Measurements from ENCODE around the gene RFC5.

RFC5 gene

DNA sequence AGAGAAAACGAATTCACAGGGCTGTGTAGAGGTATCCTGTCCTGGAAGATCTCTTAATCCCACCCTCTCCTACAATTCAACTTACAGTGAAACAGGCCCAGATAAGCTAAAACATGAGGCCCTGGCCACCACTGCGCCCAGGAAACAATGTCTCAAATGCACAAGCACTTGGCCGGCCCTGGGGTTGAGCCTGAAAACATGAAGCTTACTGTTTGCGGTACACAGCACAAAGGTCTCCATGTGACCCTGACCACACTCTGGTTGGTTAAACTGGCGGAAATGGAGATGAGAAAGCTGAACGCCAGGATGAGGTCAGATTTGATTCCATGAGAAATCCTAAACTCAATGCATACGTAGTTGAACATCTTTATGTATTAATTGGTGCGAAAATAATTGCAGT, 28.1 kb downstream of the RFC5 start:
- no peaks in the 10 kb centered on the region for H3K4me1 ChIP-seq (ENCODE audit: control insufficient read depth in 2 of 2, insufficient read depth in 2 of 2, low read length in 2 of 2)
- H3K27ac ChIP-seq (ENCODE audit: low read depth in 2 of 2, low read length in 2 of 2), result no peak overlapping the region
- no peaks in the 10 kb centered on the region for H3K9me3 ChIP-seq (ENCODE audit: control insufficient read depth in 2 of 2, low read length in 2 of 2)
- no peak overlapping the region for H3K9ac ChIP-seq (ENCODE audit: low read depth in 1 of 2, low read length in 2 of 2)
- no peaks in the 10 kb centered on the region for H3K27me3 ChIP-seq (ENCODE audit: control insufficient read depth in 2 of 2, insufficient read depth in 2 of 2, low read length in 2 of 2)
- no peak overlapping the region for H3K4me3 ChIP-seq (ENCODE audit: low read length in 2 of 2)
- H3K36me3 ChIP-seq (ENCODE audit: control insufficient read depth in 2 of 2, insufficient read depth in 2 of 2, low read length in 2 of 2), result peaks cover 48 to 56% of the 10 kb centered on the region in 2 donors

DNA sequence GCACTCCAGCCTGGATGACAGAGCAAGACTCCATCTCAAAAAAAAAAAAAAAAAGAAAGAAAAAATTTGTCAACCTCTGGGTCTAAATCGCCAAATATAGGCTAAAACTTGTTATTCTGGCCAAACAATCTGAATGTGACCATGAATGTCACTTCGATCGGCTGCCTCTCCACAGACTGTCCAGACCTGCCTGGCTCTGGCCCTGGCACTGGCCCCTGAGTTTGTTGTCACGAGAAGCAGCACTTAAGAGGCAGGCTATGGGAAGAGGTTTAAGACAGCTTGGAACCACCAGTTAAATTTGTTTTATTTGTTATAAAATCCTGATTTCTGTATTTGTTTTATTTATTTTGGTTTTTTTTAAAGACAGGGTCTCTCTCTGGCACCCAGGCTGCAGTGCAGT, 29.9 kb downstream of the RFC5 start:
- Histone ChIP-seq H3K4me1 (ENCODE audit: control insufficient read depth in 2 of 2, insufficient read depth in 2 of 2, low read length in 2 of 2) (no peaks in the 10 kb centered on the region), H3K9me3 (ENCODE audit: control insufficient read depth in 2 of 2, low read length in 2 of 2) (no peaks in the 10 kb centered on the region), H3K27ac (ENCODE audit: low read depth in 2 of 2, low read length in 2 of 2) (no peak overlapping the region), H3K9ac (ENCODE audit: low read depth in 1 of 2, low read length in 2 of 2) (no peak overlapping the region), H3K27me3 (ENCODE audit: control insufficient read depth in 2 of 2, insufficient read depth in 2 of 2, low read length in 2 of 2) (no peaks in the 10 kb centered on the region), H3K4me3 (ENCODE audit: low read length in 2 of 2) (no peak overlapping the region), H3K36me3 (ENCODE audit: control insufficient read depth in 2 of 2, insufficient read depth in 2 of 2, low read length in 2 of 2) (peaks cover 43 to 48% of the 10 kb centered on the region in 2 donors)

GRCh38 chr12:118050972-118051910, 34.7 kb downstream of the RFC5 start:
- H3K9ac ChIP-seq (ENCODE audit: low read depth in 1 of 2, low read length in 2 of 2), result no peak overlapping the region
- no peak overlapping the region for H3K27ac ChIP-seq (ENCODE audit: low read depth in 2 of 2, low read length in 2 of 2)
- no peaks in the 10 kb centered on the region for H3K27me3 ChIP-seq (ENCODE audit: control insufficient read depth in 2 of 2, insufficient read depth in 2 of 2, low read length in 2 of 2)
- H3K4me1 ChIP-seq (ENCODE audit: control insufficient read depth in 2 of 2, insufficient read depth in 2 of 2, low read length in 2 of 2), result peaks cover 13 to 25% of the 10 kb centered on the region in 2 donors
- no peak overlapping the region for H3K4me3 ChIP-seq (ENCODE audit: low read length in 2 of 2)
- no peaks in the 10 kb centered on the region for H3K9me3 ChIP-seq (ENCODE audit: control insufficient read depth in 2 of 2, low read length in 2 of 2)
- peaks cover 14 to 17% of the 10 kb centered on the region in 2 donors for H3K36me3 ChIP-seq (ENCODE audit: control insufficient read depth in 2 of 2, insufficient read depth in 2 of 2, low read length in 2 of 2)

- Histone ChIP-seq H3K4me3 (ENCODE audit: low read length in 2 of 2) (peak overlapping the region; percentile 53 to 56), H3K4me1 (ENCODE audit: control insufficient read depth in 2 of 2, insufficient read depth in 2 of 2, low read length in 2 of 2) (peaks cover 13 to 28% of the 10 kb centered on the region in 2 donors), H3K9me3 (ENCODE audit: control insufficient read depth in 2 of 2, low read length in 2 of 2) (no peaks in the 10 kb centered on the region), H3K27me3 (ENCODE audit: control insufficient read depth in 2 of 2, insufficient read depth in 2 of 2, low read length in 2 of 2) (no peaks in the 10 kb centered on the region), H3K27ac (ENCODE audit: low read depth in 2 of 2, low read length in 2 of 2) (peak overlapping the region; percentile 79 to 88), H3K36me3 (ENCODE audit: control insufficient read depth in 2 of 2, insufficient read depth in 2 of 2, low read length in 2 of 2) (peaks cover 10 to 17% of the 10 kb centered on the region in 2 donors), H3K9ac (ENCODE audit: low read depth in 1 of 2, low read length in 2 of 2) (peak overlapping the region; percentile 64 to 65)
These were observed 36.0 kb downstream of the RFC5 start for GRCh38 chr12:118052324-118053070.

GRCh38 chr12:118053071-118053985, 36.8 kb downstream of the RFC5 start:
- Histone ChIP-seq H3K4me1 (ENCODE audit: control insufficient read depth in 2 of 2, insufficient read depth in 2 of 2, low read length in 2 of 2) (peaks cover 13 to 28% of the 10 kb centered on the region in 2 donors), H3K27me3 (ENCODE audit: control insufficient read depth in 2 of 2, insufficient read depth in 2 of 2, low read length in 2 of 2) (no peaks in the 10 kb centered on the region), H3K9ac (ENCODE audit: low read depth in 1 of 2, low read length in 2 of 2) (peak overlapping the region; percentile 34 to 54), H3K4me3 (ENCODE audit: low read length in 2 of 2) (peak overlapping the region; percentile 31 to 53), H3K9me3 (ENCODE audit: control insufficient read depth in 2 of 2, low read length in 2 of 2) (no peaks in the 10 kb centered on the region), H3K27ac (ENCODE audit: low read depth in 2 of 2, low read length in 2 of 2) (peak overlapping the region; percentile 79 to 88), H3K36me3 (ENCODE audit: control insufficient read depth in 2 of 2, insufficient read depth in 2 of 2, low read length in 2 of 2) (peaks cover 10 to 13% of the 10 kb centered on the region in 2 donors)

- H3K4me1 ChIP-seq (ENCODE audit: control insufficient read depth in 2 of 2, insufficient read depth in 2 of 2, low read length in 2 of 2), result peaks cover 19 to 41% of the 10 kb centered on the region in 2 donors
- H3K27ac ChIP-seq (ENCODE audit: low read depth in 2 of 2, low read length in 2 of 2), result no peak overlapping the region
These were observed 38.6 kb downstream of the RFC5 start for GRCh38 chr12:118055144-118055557.

GRCh38 chr12:118055865-118056773, 39.6 kb downstream of the RFC5 start:
- Histone ChIP-seq H3K4me1 (ENCODE audit: control insufficient read depth in 2 of 2, insufficient read depth in 2 of 2, low read length in 2 of 2) (peaks cover 22 to 44% of the 10 kb centered on the region in 2 donors), H3K9ac (ENCODE audit: low read depth in 1 of 2, low read length in 2 of 2) (no peak overlapping the region), H3K27ac (ENCODE audit: low read depth in 2 of 2, low read length in 2 of 2) (peak overlapping the region in 1 of 2 donors; percentile 42), H3K4me3 (ENCODE audit: low read length in 2 of 2) (peak overlapping the region in 1 of 2 donors; percentile 10), H3K27me3 (ENCODE audit: control insufficient read depth in 2 of 2, insufficient read depth in 2 of 2, low read length in 2 of 2) (no peaks in the 10 kb centered on the region), H3K9me3 (ENCODE audit: control insufficient read depth in 2 of 2, low read length in 2 of 2) (no peaks in the 10 kb centered on the region), H3K36me3 (ENCODE audit: control insufficient read depth in 2 of 2, insufficient read depth in 2 of 2, low read length in 2 of 2) (peaks cover 4 to 5% of the 10 kb centered on the region in 2 donors)

More at GRCh38 chr12:118055144-118055557, 38.6 kb downstream of the RFC5 start:
- no peaks in the 10 kb centered on the region for H3K9me3 ChIP-seq (ENCODE audit: control insufficient read depth in 2 of 2, low read length in 2 of 2)
- H3K27me3 ChIP-seq (ENCODE audit: control insufficient read depth in 2 of 2, insufficient read depth in 2 of 2, low read length in 2 of 2), result no peaks in the 10 kb centered on the region
- H3K4me3 ChIP-seq (ENCODE audit: low read length in 2 of 2), result no peak overlapping the region
- peaks cover 8% of the 10 kb centered on the region in 2 donors for H3K36me3 ChIP-seq (ENCODE audit: control insufficient read depth in 2 of 2, insufficient read depth in 2 of 2, low read length in 2 of 2)
- no peak overlapping the region for H3K9ac ChIP-seq (ENCODE audit: low read depth in 1 of 2, low read length in 2 of 2)

DNA sequence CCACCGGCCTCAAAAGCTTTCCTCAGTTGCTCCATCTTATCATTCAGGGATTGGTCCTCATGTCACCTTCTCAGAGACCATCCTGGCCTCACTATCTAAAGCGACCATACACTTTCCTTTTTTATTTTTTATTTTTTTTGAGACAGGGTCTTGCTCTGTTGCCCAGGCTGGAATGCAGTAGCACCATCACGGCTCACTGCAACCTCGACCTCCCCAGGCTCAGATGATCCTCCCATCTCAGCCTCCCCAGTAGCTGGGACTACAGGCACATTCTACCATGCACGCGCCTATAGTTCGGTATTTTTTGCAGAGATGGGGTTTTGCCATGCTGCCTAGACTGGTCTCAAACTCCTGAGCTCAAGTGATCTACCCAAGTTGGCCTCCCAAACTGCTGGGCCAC, 41.7 kb downstream of the RFC5 start:
- no peak overlapping the region for H3K4me3 ChIP-seq (ENCODE audit: low read length in 2 of 2)
- peaks cover 18 to 31% of the 10 kb centered on the region in 2 donors for H3K4me1 ChIP-seq (ENCODE audit: control insufficient read depth in 2 of 2, insufficient read depth in 2 of 2, low read length in 2 of 2)
- H3K27ac ChIP-seq (ENCODE audit: low read depth in 2 of 2, low read length in 2 of 2), result no peak overlapping the region
- no peak overlapping the region for H3K9ac ChIP-seq (ENCODE audit: low read depth in 1 of 2, low read length in 2 of 2)
- H3K36me3 ChIP-seq (ENCODE audit: control insufficient read depth in 2 of 2, insufficient read depth in 2 of 2, low read length in 2 of 2), result no peaks in the 10 kb centered on the region
- no peaks in the 10 kb centered on the region for H3K27me3 ChIP-seq (ENCODE audit: control insufficient read depth in 2 of 2, insufficient read depth in 2 of 2, low read length in 2 of 2)
- no peaks in the 10 kb centered on the region for H3K9me3 ChIP-seq (ENCODE audit: control insufficient read depth in 2 of 2, low read length in 2 of 2)

- Histone ChIP-seq H3K4me1 (ENCODE audit: control insufficient read depth in 2 of 2, insufficient read depth in 2 of 2, low read length in 2 of 2) (peaks cover 22 to 28% of the 10 kb centered on the region in 2 donors), H3K36me3 (ENCODE audit: control insufficient read depth in 2 of 2, insufficient read depth in 2 of 2, low read length in 2 of 2) (no peaks in the 10 kb centered on the region), H3K27ac (ENCODE audit: low read depth in 2 of 2, low read length in 2 of 2) (peak overlapping the region in 1 of 2 donors; percentile 87), H3K27me3 (ENCODE audit: control insufficient read depth in 2 of 2, insufficient read depth in 2 of 2, low read length in 2 of 2) (no peaks in the 10 kb centered on the region), H3K4me3 (ENCODE audit: low read length in 2 of 2) (no peak overlapping the region), H3K9me3 (ENCODE audit: control insufficient read depth in 2 of 2, low read length in 2 of 2) (no peaks in the 10 kb centered on the region), H3K9ac (ENCODE audit: low read depth in 1 of 2, low read length in 2 of 2) (no peak overlapping the region)
These were observed 42.4 kb downstream of the RFC5 start for GRCh38 chr12:118058881-118059280.
